ENCODE results near the gene KANK2. TPM values are rescaled to one million over a fixed set of nuclear protein-coding genes. Genes with fewer than 3 reads are reported as not detected.
A peak's percentile ranks its signal among the peaks of the same experiment; 100 is the strongest.

Gene KANK2
- total and polyA plus RNA-seq, 2 experiments from 2014 or later = 15.9 to 65.4 TPM

DNA sequence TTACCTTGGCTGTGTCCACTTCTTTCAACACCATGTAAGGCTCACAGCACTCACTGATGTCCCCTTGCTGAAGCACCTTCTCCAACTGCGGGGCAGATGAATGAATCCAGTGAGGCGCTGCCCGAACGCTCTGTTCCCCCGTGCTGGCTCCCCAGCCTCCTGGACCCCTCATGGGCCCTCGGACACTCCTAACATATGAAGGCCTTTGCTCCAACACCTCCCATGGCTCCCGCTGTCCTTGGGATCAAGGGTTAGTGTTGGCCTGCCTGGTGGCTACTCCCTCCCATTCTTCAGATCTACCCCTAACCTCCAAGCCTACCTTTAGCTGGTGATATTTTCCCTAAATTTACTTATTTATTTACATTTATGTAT lies 46.4 kb upstream of the KANK2 start:
- 0 out of 2 replicates have a peak, but pooled peaks cover 3% of the 10 kb centered on the region for H3F3A ChIP-seq (replicated peaks; ENCODE audit: low read depth)
- no peak for DNase-seq (ENCODE audit: low spot score)
- H3K4me3 Mint-ChIP-seq = peak overlapping the region; percentile 48; the same call in 1 of the 3 replicates
- H2AFZ ChIP-seq = peak overlapping the region; percentile 84; the same call in 1 of the 2 replicates
- TF ChIP-seq, protein P1, sequence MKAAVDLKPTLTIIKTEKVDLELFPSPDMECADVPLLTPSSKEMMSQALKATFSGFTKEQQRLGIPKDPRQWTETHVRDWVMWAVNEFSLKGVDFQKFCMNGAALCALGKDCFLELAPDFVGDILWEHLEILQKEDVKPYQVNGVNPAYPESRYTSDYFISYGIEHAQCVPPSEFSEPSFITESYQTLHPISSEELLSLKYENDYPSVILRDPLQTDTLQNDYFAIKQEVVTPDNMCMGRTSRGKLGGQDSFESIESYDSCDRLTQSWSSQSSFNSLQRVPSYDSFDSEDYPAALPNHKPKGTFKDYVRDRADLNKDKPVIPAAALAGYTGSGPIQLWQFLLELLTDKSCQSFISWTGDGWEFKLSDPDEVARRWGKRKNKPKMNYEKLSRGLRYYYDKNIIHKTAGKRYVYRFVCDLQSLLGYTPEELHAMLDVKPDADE (IDR thresholded peaks at IDR 0.05) = no peak
- TF ChIP-seq EZH2phosphoT487 (IDR thresholded peaks at IDR 0.05; ENCODE audit: unreplicated experiment) = no peak
- TF ChIP-seq, protein P2, sequence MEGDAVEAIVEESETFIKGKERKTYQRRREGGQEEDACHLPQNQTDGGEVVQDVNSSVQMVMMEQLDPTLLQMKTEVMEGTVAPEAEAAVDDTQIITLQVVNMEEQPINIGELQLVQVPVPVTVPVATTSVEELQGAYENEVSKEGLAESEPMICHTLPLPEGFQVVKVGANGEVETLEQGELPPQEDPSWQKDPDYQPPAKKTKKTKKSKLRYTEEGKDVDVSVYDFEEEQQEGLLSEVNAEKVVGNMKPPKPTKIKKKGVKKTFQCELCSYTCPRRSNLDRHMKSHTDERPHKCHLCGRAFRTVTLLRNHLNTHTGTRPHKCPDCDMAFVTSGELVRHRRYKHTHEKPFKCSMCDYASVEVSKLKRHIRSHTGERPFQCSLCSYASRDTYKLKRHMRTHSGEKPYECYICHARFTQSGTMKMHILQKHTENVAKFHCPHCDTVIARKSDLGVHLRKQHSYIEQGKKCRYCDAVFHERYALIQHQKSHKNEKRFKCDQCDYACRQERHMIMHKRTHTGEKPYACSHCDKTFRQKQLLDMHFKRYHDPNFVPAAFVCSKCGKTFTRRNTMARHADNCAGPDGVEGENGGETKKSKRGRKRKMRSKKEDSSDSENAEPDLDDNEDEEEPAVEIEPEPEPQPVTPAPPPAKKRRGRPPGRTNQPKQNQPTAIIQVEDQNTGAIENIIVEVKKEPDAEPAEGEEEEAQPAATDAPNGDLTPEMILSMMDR (conservative IDR thresholded peaks at IDR 0.05; ENCODE audit: low read depth in 2 of 2) = no peak
- no peak for TF ChIP-seq ZNF114 (CRISPR knock-in tag; IDR thresholded peaks at IDR 0.05)
- no peak for TF ChIP-seq STAT1 (IDR thresholded peaks at IDR 0.05; ENCODE audit: unreplicated experiment)
- TF ChIP-seq, protein P3, sequence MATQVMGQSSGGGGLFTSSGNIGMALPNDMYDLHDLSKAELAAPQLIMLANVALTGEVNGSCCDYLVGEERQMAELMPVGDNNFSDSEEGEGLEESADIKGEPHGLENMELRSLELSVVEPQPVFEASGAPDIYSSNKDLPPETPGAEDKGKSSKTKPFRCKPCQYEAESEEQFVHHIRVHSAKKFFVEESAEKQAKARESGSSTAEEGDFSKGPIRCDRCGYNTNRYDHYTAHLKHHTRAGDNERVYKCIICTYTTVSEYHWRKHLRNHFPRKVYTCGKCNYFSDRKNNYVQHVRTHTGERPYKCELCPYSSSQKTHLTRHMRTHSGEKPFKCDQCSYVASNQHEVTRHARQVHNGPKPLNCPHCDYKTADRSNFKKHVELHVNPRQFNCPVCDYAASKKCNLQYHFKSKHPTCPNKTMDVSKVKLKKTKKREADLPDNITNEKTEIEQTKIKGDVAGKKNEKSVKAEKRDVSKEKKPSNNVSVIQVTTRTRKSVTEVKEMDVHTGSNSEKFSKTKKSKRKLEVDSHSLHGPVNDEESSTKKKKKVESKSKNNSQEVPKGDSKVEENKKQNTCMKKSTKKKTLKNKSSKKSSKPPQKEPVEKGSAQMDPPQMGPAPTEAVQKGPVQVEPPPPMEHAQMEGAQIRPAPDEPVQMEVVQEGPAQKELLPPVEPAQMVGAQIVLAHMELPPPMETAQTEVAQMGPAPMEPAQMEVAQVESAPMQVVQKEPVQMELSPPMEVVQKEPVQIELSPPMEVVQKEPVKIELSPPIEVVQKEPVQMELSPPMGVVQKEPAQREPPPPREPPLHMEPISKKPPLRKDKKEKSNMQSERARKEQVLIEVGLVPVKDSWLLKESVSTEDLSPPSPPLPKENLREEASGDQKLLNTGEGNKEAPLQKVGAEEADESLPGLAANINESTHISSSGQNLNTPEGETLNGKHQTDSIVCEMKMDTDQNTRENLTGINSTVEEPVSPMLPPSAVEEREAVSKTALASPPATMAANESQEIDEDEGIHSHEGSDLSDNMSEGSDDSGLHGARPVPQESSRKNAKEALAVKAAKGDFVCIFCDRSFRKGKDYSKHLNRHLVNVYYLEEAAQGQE (IDR thresholded peaks at IDR 0.05; ENCODE audit: unreplicated experiment) = no peak
- TF ChIP-seq EZH2 (IDR thresholded peaks at IDR 0.05; ENCODE audit: low read depth, unreplicated experiment) = no peak
- H3K4me1 Mint-ChIP-seq = 0 out of 3 replicates have a peak, but pooled peaks cover 4% of the 10 kb centered on the region
- H3K27ac ChIP-seq (ENCODE audit: low read depth) = no peak overlapping the region
- H4K20me1 ChIP-seq (replicated peaks; ENCODE audit: insufficient read depth) = no peaks in the 10 kb centered on the region; the same call in 1 of the 2 replicates
- no peaks in the 10 kb centered on the region for H3K79me2 ChIP-seq (replicated peaks; ENCODE audit: insufficient read depth)
- peak overlapping the region; percentile 62; the same call in 1 of the 2 replicates for H3K4me2 ChIP-seq
- H3K4me3 ChIP-seq = peak overlapping the region; percentile 44; the same call in 1 of the 2 replicates
- no peaks in the 10 kb centered on the region for H3K27me3 ChIP-seq (ENCODE audit: insufficient read depth)
- H3K9me3 Mint-ChIP-seq = no peaks in the 10 kb centered on the region
- no peaks in the 10 kb centered on the region for H3K4me1 ChIP-seq (ENCODE audit: insufficient read depth)
- peaks cover 10% of the 10 kb centered on the region for H3K27me3 Mint-ChIP-seq (ENCODE audit: insufficient read depth, low read depth, poor library complexity)
- peaks cover 37% of the 10 kb centered on the region for H3K36me3 Mint-ChIP-seq (ENCODE audit: low read depth)
- peaks cover under 1% of the 10 kb centered on the region; the same call in 1 of the 2 replicates for H3K36me3 ChIP-seq (ENCODE audit: insufficient read depth)
- no peaks in the 10 kb centered on the region for H3K9me2 ChIP-seq (ENCODE audit: insufficient read depth)
- H3K27ac Mint-ChIP-seq = no peak overlapping the region
- ATAC-seq = no peak

Measured in GM23338 (cell line).